ENCODE data around the gene KLHL29.
A peak's percentile ranks its signal among the peaks of the same experiment; 100 is the strongest.

KLHL29 gene

GRCh38 chr2:23513245-23513871, 128.4 kb downstream of the KLHL29 start:
- no peak for DNase-seq (ENCODE audit: low read depth in 3 of 3)

- no peak for DNase-seq (ENCODE audit: low read depth in 3 of 3)
Observed at GRCh38 chr2:23513872-23514793, 129.2 kb downstream of the KLHL29 start.

GRCh38 chr2:23516520-23517256, 131.7 kb downstream of the KLHL29 start:
- no peak for DNase-seq (ENCODE audit: low read depth in 3 of 3)

GRCh38 chr2:23518481-23519333, 133.7 kb downstream of the KLHL29 start:
- no peak for DNase-seq (ENCODE audit: low read depth in 3 of 3)

- DNase-seq (ENCODE audit: low read depth in 3 of 3), result no peak
Observed at GRCh38 chr2:23519334-23519651, 134.3 kb downstream of the KLHL29 start.

- no peak for DNase-seq (ENCODE audit: low read depth in 3 of 3)
Observed at GRCh38 chr2:23520256-23520655, 135.3 kb downstream of the KLHL29 start.

- no peak for DNase-seq (ENCODE audit: low read depth in 3 of 3)
Observed at GRCh38 chr2:23521060-23521459, 136.1 kb downstream of the KLHL29 start.

- no peak for DNase-seq (ENCODE audit: low read depth in 3 of 3)
Observed at GRCh38 chr2:23522726-23523372, 137.9 kb downstream of the KLHL29 start.

- no peak for DNase-seq (ENCODE audit: low read depth in 3 of 3)
Observed at GRCh38 chr2:23523373-23524260, 138.6 kb downstream of the KLHL29 start.

GRCh38 chr2:23524261-23524706, 139.3 kb downstream of the KLHL29 start:
- no peak for DNase-seq (ENCODE audit: low read depth in 3 of 3)

- no peak for DNase-seq (ENCODE audit: low read depth in 3 of 3)
Observed at GRCh38 chr2:23525137-23525765, 140.3 kb downstream of the KLHL29 start.

GRCh38 chr2:23526114-23526513, 141.1 kb downstream of the KLHL29 start:
- DNase-seq (ENCODE audit: low read depth in 3 of 3), result peak in 1 of 3 experiments; percentile 13

GRCh38 chr2:23526835-23527790, 142.1 kb downstream of the KLHL29 start:
- no peak for DNase-seq (ENCODE audit: low read depth in 3 of 3)

GRCh38 chr2:23528171-23528570, 143.2 kb downstream of the KLHL29 start:
- no peak for DNase-seq (ENCODE audit: low read depth in 3 of 3)

GRCh38 chr2:23528690-23529089, 143.7 kb downstream of the KLHL29 start:
- no peak for DNase-seq (ENCODE audit: low read depth in 3 of 3)

GRCh38 chr2:23529659-23530058, 144.7 kb downstream of the KLHL29 start:
- no peak for DNase-seq (ENCODE audit: low read depth in 3 of 3)

GRCh38 chr2:23530206-23530908, 145.4 kb downstream of the KLHL29 start:
- DNase-seq (ENCODE audit: low read depth in 3 of 3), result no peak

- DNase-seq (ENCODE audit: low read depth in 3 of 3), result no peak
Observed at GRCh38 chr2:23530909-23531276, 145.9 kb downstream of the KLHL29 start.
